ENCODE measurements around the gene GPR32. TPM values are rescaled to one million over a fixed set of nuclear protein-coding genes. Genes with fewer than 3 reads are reported as not detected.
"Not testable (repeated sequence)": the region's sequence is repeated elsewhere in the genome, so short reads cannot be mapped to it uniquely, and the experiment has no call there.

Gene GPR32
- total RNA-seq, 1 experiment from 2014 or later: not detected

DNA sequence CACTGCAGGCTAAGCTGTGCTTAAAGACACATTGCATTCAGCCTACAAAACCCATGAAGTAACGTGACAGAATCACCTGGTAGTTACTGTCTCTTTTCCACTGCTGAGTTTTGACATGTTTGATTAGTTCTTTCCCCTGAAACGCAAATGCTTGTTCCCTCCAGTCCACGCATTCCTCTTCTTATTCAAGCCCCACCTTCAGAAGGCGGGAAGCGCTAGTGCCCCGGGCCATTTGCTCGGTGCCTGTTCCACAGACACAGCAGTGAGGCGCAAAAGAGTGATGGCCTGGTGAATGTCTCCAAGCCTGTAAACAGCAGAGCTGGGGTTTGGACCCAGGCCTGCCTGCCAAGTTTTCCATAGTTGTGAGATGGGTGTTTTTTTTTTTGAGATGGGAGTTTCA, 30.8 kb downstream of the GPR32 start:
- no peak for DNase-seq (ENCODE audit: low read depth)

DNA sequence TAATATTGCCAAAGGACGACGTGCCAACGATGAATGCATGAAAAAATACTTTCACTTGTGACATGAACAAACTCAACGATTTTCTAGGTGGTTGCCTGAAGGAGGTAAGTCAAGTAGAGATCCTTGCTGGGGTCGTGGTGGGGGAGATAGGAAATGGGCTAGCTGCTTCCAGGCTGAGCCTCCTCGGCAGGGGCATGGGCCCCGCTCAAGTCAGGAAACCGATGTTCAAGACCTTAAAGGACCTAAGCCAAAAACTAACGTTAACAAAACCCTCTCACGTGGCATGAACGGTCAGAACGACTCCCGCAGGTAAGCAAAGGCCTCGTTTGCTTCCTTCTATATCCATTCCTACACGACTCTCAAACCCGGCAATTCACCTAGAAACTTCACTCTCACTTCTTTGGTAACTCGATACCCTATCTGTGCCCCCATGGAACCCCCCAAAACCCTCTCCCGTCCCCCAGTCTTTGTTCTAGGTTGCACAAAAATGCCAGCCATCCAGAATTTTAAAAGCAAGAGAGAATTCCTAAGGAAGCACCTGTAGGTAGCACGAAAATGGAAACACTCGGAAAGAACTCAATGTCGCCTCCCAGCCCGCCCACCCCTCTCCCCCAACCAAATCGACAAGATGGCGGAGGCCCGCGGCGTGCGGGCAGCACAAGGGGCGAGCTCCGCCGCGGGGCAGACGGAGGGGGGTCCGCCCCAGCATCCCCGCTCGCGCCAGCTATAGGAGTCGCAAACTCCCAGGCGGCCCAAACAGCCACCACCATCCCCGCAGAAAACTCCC, 33.6 kb downstream of the GPR32 start:
- no peak for DNase-seq (ENCODE audit: low read depth)

DNA sequence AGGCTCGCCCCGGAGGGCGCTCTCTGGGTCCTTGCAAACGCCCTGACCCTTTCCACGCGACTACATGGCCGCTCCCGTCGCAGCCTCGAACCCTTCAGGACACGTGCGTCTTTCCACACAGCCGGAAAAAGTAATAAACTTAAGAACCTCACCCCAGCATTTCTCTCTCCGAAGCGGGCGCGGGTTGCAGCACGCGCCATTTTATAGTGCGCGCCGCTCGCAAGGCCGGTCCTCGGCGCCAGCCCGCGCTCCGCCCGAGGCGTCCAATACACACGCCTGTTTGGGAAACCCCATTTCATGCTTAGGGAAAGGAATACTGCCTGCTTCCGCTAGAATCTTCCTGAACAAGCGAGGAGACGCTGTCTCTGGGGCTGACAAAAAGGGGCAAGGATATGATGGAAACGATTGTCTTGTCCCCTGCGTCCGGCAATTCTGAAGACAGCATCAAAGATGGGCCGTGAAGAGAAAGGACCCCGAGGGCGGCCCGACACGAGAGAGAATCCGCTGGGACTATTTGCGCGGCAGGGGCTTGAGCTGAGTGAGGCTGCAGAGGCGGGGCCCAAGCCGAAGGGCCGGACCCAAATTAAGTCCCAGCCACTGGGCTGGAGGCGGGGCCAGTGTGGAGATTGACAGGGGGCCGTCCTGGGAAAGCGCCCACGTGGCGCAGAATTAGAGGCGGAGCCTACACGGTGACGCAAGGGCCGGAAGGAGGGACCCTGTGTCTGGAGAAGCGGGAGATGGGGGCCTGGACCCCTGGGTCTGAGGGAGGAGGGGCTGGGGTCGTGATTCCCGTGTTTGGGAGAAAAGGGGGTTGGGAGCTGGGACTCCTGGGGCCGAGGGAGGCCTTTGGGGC, 34.4 kb downstream of the GPR32 start:
- DNase-seq (ENCODE audit: low read depth): peak; percentile 99

DNA sequence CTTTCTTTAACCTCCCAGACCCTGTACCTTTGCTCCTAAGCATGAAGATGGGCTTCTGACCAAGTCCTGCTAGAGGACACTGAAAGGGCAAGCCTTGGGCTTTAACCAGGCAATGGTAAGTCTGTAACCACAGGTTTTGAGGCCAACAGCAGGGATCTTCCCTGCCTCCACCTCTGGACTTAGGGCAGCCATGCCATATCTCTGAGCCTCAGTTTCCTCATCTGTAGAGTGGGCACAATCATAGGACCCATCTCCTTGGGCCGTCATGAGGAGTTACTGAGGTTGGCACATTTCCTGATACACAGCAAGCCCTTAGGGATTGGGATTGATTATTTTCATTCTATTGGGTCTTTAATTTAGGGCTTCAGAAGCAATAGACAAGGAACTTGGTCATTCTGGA, 38.6 kb downstream of the GPR32 start:
- DNase-seq (ENCODE audit: low read depth): no peak

DNA sequence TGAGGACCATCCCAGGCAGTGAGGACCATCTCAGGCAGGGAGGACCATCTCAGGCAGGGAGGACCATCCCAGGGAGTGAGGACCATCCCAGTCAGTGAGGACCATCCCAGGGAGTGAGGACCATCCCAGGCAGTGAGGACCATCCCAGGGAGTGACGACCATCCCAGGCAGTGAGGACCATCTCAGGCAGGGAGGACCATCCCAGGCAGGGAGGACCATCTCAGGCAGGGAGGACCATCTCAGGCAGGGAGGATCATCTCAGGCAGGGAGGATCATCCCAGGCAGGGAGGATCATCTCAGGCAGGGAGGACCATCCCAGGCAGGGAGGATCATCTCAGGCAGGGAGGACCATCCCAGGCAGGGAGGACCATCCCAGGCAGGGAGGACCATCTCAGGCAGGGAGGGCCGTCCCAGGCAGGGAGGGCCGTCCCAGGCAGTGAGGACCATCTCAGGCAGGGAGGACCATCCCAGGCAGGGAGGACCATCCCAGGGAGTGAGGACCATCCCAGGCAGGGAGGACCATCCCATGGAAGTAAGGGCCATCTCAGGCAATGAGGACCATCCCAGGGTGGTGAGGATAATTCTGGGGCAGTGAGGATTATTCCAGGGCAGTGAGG, 41.5 kb downstream of the GPR32 start:
- DNase-seq (ENCODE audit: low read depth): not testable (repeated sequence)

DNA sequence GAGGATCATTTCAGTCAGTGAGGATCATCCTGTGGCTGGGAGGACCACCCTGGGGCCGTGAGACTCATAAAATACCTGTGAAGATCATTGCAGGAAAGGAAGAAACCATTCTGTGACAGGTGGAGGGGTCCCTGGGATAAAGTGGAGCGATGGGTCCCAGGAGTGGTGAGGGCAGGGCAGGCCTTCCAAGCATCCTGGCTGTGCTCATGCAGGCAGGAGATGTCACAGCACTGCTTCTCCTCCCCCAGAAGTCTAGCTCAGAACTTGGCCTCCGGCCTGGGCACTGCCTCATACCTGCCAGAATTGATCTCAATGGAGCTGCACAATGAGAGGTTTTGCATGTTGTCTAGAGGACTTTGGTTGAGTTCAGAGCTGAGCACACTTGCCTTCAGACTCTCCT, 42.2 kb downstream of the GPR32 start:
- DNase-seq (ENCODE audit: low read depth): no peak

DNA sequence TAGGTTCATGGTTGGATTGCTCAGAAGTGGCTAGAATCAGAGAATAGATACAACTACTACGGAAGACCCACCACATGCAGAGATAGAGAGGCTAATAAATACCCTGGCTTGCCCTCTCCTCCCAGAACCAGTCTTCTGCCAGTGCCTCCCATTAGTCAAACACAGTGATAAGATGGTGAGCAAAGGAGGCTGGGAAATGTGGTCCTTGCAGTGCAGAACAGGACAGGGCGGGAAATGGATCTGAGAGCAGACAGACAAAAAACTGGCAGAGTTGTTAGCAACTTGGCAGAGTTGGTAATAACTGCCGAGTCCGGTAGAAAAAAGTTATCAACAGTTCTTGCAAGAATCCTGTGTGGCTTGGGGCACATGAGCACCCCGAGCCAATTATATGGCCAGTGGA, 44.6 kb downstream of the GPR32 start:
- DNase-seq (ENCODE audit: low read depth): no peak

DNA sequence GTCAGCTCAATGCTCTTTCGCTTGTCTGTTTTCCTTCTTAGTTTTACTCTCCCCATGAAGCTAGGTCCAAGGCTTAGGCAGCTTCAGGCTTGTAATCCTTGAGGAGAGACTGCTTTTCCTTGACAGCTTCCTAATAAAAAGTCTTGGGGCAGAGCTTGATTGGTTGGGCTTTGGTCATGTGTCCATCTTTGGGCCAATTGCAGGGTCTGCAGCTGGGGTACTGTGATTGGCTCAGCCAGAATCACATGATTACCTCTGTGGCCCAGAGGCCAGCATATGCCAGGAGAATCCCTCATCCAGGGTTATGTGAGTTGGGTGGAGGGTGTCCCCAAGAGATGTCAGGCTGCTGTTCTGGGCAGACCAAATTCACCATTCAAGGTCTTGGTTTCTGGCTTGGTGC, 45.2 kb downstream of the GPR32 start:
- DNase-seq (ENCODE audit: low read depth): no peak

DNA sequence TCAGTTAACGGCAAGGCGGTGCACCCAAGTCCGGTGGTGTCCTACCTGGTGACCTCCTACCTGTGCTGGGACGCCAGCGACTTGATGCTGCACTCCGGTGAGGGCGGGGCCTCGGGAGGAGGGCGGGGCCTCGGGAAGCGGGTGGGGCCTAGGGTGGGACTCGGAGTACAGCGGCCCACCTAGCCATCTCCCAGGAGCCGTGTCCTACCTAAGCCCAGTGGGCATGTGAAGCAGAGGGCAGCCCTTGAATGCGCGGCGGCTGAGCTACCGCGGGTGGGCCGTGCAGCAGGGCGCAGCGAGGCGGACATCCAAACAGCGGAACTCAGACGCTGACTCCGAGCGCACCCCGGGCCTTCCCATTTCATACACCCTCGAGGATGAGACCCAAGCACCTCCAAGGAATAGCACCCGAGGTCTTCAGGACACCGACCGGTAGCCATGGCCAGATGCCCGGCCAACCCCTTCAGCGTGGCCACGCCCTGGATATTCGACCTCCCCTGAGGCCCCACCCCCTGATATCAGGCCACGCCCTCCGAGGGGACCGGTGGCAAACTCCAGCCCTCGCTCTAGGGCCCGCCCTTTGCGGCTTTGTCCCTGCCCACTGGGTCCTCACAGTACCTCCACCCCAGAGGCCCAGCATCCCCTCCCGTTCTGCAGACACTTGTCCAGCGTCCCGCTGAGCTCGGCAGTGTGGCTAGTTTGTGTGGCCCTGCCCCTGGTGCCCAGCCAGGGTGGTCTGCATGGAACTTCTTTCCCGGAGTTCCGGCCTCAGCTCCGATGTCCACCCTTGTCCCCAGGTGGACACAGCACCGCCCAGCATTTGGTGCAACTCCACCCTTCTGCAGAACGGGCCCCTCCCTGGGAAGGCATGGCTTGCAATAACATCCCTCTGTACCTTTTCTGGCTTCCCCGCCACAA, 47.9 kb downstream of the GPR32 start:
- DNase-seq (ENCODE audit: low read depth): peak; percentile 45

DNA sequence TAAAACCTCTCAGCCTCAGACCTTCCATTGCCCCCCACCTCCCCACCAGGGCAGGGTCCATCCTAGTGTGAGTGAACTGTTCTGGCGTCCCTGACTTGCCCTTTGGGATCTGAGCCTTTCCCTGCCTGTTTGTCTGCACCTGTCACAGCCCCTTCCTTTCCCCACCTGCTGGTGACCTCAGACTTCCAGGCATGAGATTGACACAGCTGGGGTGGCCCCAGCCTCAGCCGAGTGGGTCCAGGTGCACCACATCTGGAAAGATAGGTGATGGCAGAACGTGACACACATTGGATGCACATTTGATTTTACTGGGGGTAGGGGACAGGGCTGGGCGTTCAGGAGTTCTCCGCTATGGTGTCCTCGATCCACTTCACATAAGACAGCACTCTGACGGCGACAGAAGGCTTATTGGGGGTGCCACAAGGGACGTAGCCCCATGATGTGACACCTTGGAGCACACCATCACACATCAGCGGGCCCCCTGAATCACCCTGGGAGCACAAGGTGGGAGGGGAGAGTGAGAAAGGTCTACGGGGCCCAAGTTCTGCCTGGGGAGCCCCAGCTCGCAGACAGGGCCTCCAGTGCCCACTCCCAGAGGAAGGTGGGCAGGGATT, 48.7 kb downstream of the GPR32 start:
- DNase-seq (ENCODE audit: low read depth): no peak

DNA sequence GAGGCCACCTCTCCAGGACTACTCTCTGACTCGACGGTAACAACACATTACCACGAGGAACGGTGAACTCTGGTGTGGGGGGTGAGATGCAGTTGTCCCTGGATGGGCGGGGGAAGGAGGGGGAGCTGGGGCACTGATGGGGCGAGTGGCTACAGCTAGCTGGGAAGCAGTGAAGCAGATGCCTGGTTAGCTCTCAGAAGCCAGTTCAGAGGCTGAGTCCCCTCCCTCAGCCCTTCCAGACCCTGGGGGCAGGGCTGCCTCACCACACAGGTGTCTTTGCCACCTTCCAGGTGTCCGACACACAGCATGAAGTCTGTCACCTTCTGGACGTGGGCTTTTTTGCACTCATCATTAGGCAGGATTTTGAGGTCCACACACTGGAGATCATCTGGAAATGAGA, 49.4 kb downstream of the GPR32 start:
- DNase-seq (ENCODE audit: low read depth): no peak

DNA sequence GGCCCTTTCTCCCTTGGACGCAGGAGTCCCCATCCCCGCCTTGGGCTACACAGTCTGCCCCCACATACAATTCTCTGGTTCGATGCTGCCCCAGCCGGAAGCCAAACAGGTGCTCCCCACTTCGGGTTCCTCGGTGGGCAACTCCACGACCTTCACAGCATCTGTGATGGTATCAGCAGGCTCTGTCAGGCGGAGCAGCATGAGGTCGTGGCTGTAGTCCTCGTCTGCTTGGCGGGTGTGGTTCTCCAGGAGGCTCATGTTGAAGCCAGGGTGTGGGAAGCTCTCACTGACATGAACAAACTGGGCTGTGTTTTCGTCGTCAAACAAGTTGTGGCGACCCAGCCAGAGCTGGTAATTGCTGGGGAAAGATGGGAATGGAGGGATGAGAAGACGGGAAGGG, 49.8 kb downstream of the GPR32 start:
- DNase-seq (ENCODE audit: low read depth): no peak

DNA sequence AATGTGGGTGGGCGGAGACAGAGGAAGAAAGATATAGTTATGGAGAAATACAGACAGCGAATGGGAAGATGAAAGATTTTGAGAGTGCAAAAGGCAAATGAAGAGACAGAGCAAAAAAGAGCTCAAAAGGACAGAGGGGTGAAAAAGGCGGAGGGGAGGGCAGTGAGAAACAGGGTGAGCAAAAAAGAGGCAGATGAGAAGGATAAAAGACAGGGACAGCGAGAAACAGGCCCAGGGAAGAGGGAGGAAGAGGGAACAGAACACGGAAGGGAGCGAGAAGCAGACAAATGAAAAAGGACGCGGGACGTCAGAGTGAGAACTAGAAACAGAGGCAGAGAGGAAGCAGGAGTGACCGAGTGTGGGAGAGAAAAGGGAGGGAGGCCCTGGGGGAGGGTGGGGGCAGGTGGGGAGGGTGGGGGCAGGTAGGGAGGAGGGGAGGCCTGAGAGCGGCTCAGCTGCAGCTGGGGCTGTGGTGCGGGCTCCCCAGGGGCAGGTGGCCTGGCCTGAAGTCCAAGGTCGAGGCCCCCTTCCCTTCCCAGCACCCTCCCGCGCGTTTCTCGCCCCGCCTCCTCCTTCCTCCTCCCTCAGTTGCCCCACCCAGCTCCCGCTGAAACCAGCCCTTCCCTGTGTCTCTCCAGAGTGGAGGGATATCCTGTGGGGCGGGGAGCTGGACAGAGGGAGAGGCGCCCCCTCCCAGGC, 50.4 kb downstream of the GPR32 start:
- DNase-seq (ENCODE audit: low read depth): no peak

DNA sequence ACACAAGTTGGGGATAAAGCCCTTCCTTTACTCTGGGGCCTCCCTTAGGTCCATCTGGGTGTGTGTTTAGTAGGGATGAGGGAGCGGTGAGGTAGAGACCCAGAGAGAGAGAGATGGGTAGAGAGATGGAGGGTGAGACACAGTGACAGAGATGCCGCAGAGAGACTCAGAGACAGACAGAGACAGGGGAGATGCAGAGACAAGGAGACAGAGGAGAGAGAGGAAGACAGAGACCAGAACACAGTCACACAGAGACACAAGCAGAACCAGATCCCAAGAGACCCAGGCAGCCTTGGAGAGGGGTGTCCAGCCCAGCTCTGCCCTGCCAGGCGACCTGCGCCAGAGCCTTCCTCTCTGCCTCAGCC, 51.0 kb downstream of the GPR32 start:
- DNase-seq (ENCODE audit: low read depth): no peak

Other genes starting within 250 kb of the GPR32 start
- not detected in 2 replicates for gene LRRC4B, start 202.0 kb upstream of the GPR32 start, total RNA-seq (2014; rRNA removed; shearing (Covaris generic))
- gene SYT3, start 130.6 kb upstream of the GPR32 start, total RNA-seq (2014; rRNA removed; shearing (Covaris generic)): not detected in 2 replicates
- not detected in 2 replicates for gene C19orf81, start 121.0 kb upstream of the GPR32 start, total RNA-seq (2014; rRNA removed; shearing (Covaris generic))
- gene SHANK1, start 50.7 kb upstream of the GPR32 start, total RNA-seq (2014; rRNA removed; shearing (Covaris generic)): 3.9 and 4.9 TPM in 2 replicates
- gene CLEC11A, start 47.1 kb upstream of the GPR32 start, total RNA-seq (2014; rRNA removed; shearing (Covaris generic)): 149 and 186 TPM in 2 replicates
- not detected in 2 replicates for gene ACP4, start 20.0 kb downstream of the GPR32 start, total RNA-seq (2014; rRNA removed; shearing (Covaris generic))
- gene KLK1, start 53.3 kb downstream of the GPR32 start, total RNA-seq (2014; rRNA removed; shearing (Covaris generic)): not detected in 2 replicates
- not detected in 2 replicates for gene KLK15, start 63.1 kb downstream of the GPR32 start, total RNA-seq (2014; rRNA removed; shearing (Covaris generic))
- not detected in 2 replicates for gene KLK3, start 84.5 kb downstream of the GPR32 start, total RNA-seq (2014; rRNA removed; shearing (Covaris generic))
- gene KLK2, start 103.0 kb downstream of the GPR32 start, total RNA-seq (2014; rRNA removed; shearing (Covaris generic)): not detected in 2 replicates
- not detected in 2 replicates for gene KLK4, start 140.9 kb downstream of the GPR32 start, total RNA-seq (2014; rRNA removed; shearing (Covaris generic))
- gene KLK5, start 182.6 kb downstream of the GPR32 start, total RNA-seq (2014; rRNA removed; shearing (Covaris generic)): not detected in 2 replicates
- not detected in 2 replicates for gene KLK6, start 199.1 kb downstream of the GPR32 start, total RNA-seq (2014; rRNA removed; shearing (Covaris generic))
- not detected in 2 replicates for gene KLK7, start 213.5 kb downstream of the GPR32 start, total RNA-seq (2014; rRNA removed; shearing (Covaris generic))
- not detected in 2 replicates for gene KLK8, start 231.1 kb downstream of the GPR32 start, total RNA-seq (2014; rRNA removed; shearing (Covaris generic))
- gene KLK10, start 249.2 kb downstream of the GPR32 start, total RNA-seq (2014; rRNA removed; shearing (Covaris generic)): not detected in 2 replicates